Skeletal muscle cell (primary cell): ENCODE measurements around the gene CACNA1E.

Source experiments
- DNase-seq: peaks from one replicate; pipeline ENCODE4 v3.0.0-alpha.2; 2010; ENCODE audit warnings: low read depth
- H3K4me3 ChIP-seq: 2 replicates; pipeline ENCODE4 v1.5.1; 2011; ENCODE audit warnings: low read depth, mild to moderate bottlenecking, control low read depth, low read length, moderate library complexity

CACNA1E gene

GRCh38 chr1:181554465-181554864, 71.1 kb downstream of the CACNA1E start:
- no peak overlapping the region for H3K4me3 ChIP-seq
- DNase-seq: no peak

- H3K4me3 ChIP-seq: no peak overlapping the region
- no peak for DNase-seq
Observed at GRCh38 chr1:181556631-181557030, 73.3 kb downstream of the CACNA1E start.

GRCh38 chr1:181557313-181557712, 74.0 kb downstream of the CACNA1E start:
- H3K4me3 ChIP-seq: no peak overlapping the region

GRCh38 chr1:181558416-181558815, 75.1 kb downstream of the CACNA1E start:
- no peak for DNase-seq
- H3K4me3 ChIP-seq: no peak overlapping the region

More at GRCh38 chr1:181557313-181557712, 74.0 kb downstream of the CACNA1E start:
- DNase-seq: no peak

GRCh38 chr1:181559142-181559541, 75.8 kb downstream of the CACNA1E start:
- DNase-seq: no peak
- H3K4me3 ChIP-seq: no peak overlapping the region

GRCh38 chr1:181562395-181562794, 79.1 kb downstream of the CACNA1E start:
- DNase-seq: no peak
- no peak overlapping the region for H3K4me3 ChIP-seq

GRCh38 chr1:181568736-181569135, 85.4 kb downstream of the CACNA1E start:
- H3K4me3 ChIP-seq: no peak overlapping the region
- DNase-seq: no peak

GRCh38 chr1:181577475-181577874, 94.2 kb downstream of the CACNA1E start:
- no peak overlapping the region for H3K4me3 ChIP-seq
- DNase-seq: no peak

GRCh38 chr1:181583598-181583997, 100.3 kb downstream of the CACNA1E start:
- no peak for DNase-seq
- H3K4me3 ChIP-seq: no peak overlapping the region

GRCh38 chr1:181587870-181588438, 104.6 kb downstream of the CACNA1E start:
- DNase-seq: no peak
- H3K4me3 ChIP-seq: no peak overlapping the region

- no peak for DNase-seq
- H3K4me3 ChIP-seq: no peak overlapping the region
Observed at GRCh38 chr1:181588631-181589030, 105.3 kb downstream of the CACNA1E start.

GRCh38 chr1:181592255-181592859, 109.0 kb downstream of the CACNA1E start:
- H3K4me3 ChIP-seq: no peak overlapping the region
- no peak for DNase-seq

- no peak for DNase-seq
- no peak overlapping the region for H3K4me3 ChIP-seq
Observed at GRCh38 chr1:181593042-181593441, 109.7 kb downstream of the CACNA1E start.

- no peak for DNase-seq
Observed at GRCh38 chr1:181594553-181594952, 111.2 kb downstream of the CACNA1E start.

GRCh38 chr1:181595234-181595633, 111.9 kb downstream of the CACNA1E start:
- DNase-seq: no peak
- H3K4me3 ChIP-seq: no peak overlapping the region

More at GRCh38 chr1:181594553-181594952, 111.2 kb downstream of the CACNA1E start:
- no peak overlapping the region for H3K4me3 ChIP-seq

- no peak for DNase-seq
- no peak overlapping the region for H3K4me3 ChIP-seq
Observed at GRCh38 chr1:181601186-181601950, 118.1 kb downstream of the CACNA1E start.

GRCh38 chr1:181603735-181604410, 120.6 kb downstream of the CACNA1E start:
- H3K4me3 ChIP-seq: no peak overlapping the region
- DNase-seq: no peak

GRCh38 chr1:181604482-181605249, 121.3 kb downstream of the CACNA1E start:
- no peak for DNase-seq
- no peak overlapping the region for H3K4me3 ChIP-seq

GRCh38 chr1:181607524-181607923, 124.2 kb downstream of the CACNA1E start:
- H3K4me3 ChIP-seq: no peak overlapping the region
- no peak for DNase-seq
